ENCODE data around the gene ICAM1. TPM values are rescaled to one million over a fixed set of nuclear protein-coding genes. Genes with fewer than 3 reads are reported as not detected.

The ICAM1 gene
- total RNA-seq, 1 donor, result 35.5 TPM

DNA sequence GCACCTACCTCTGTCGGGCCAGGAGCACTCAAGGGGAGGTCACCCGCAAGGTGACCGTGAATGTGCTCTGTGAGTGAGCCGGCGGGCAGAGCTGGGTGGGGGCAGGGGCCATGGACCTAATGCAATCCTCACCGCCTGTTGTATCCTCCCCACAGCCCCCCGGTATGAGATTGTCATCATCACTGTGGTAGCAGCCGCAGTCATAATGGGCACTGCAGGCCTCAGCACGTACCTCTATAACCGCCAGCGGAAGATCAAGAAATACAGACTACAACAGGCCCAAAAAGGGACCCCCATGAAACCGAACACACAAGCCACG lies 14.0 kb downstream of the ICAM1 start:
- peaks cover 25% of the 10 kb centered on the region for H3K27me3 ChIP-seq (ENCODE audit: insufficient read depth, low read length)
- H3K27ac ChIP-seq (ENCODE audit: low read depth, low read length), result no peak overlapping the region
- no peaks in the 10 kb centered on the region for H3K79me2 ChIP-seq (ENCODE audit: insufficient read depth, low read length)
- TF ChIP-seq, protein P1, sequence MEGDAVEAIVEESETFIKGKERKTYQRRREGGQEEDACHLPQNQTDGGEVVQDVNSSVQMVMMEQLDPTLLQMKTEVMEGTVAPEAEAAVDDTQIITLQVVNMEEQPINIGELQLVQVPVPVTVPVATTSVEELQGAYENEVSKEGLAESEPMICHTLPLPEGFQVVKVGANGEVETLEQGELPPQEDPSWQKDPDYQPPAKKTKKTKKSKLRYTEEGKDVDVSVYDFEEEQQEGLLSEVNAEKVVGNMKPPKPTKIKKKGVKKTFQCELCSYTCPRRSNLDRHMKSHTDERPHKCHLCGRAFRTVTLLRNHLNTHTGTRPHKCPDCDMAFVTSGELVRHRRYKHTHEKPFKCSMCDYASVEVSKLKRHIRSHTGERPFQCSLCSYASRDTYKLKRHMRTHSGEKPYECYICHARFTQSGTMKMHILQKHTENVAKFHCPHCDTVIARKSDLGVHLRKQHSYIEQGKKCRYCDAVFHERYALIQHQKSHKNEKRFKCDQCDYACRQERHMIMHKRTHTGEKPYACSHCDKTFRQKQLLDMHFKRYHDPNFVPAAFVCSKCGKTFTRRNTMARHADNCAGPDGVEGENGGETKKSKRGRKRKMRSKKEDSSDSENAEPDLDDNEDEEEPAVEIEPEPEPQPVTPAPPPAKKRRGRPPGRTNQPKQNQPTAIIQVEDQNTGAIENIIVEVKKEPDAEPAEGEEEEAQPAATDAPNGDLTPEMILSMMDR (IDR thresholded peaks at IDR 0.05; ENCODE audit: extremely low read depth, low read depth, low read length), result no peak
- H3K4me1 ChIP-seq (ENCODE audit: insufficient read depth, low read length), result peaks cover 8% of the 10 kb centered on the region
- H3K9me3 ChIP-seq (ENCODE audit: low read depth, low read length), result no peaks in the 10 kb centered on the region
- H4K20me1 ChIP-seq (ENCODE audit: insufficient read depth, low read length), result no peaks in the 10 kb centered on the region
- peak; percentile 5 for DNase-seq (ENCODE audit: insufficient read length, low spot score, missing footprints)
- H2AFZ ChIP-seq (ENCODE audit: low read length), result no peak overlapping the region
- no peak overlapping the region for H3K4me2 ChIP-seq (ENCODE audit: insufficient read depth, low read length)
- no peak overlapping the region for H3K4me3 ChIP-seq (ENCODE audit: insufficient read depth, low read length)
- H3K36me3 ChIP-seq (ENCODE audit: insufficient read depth, low read length), result no peaks in the 10 kb centered on the region

DNA sequence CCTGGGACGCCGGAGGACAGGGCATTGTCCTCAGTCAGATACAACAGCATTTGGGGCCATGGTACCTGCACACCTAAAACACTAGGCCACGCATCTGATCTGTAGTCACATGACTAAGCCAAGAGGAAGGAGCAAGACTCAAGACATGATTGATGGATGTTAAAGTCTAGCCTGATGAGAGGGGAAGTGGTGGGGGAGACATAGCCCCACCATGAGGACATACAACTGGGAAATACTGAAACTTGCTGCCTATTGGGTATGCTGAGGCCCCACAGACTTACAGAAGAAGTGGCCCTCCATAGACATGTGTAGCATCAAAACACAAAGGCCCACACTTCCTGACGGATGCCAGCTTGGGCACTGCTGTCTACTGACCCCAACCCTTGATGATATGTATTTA lies 14.5 kb downstream of the ICAM1 start:
- Histone ChIP-seq H4K20me1 (ENCODE audit: insufficient read depth, low read length) (peaks cover 1% of the 10 kb centered on the region), H3K36me3 (ENCODE audit: insufficient read depth, low read length) (no peaks in the 10 kb centered on the region), H3K27me3 (ENCODE audit: insufficient read depth, low read length) (peaks cover 30% of the 10 kb centered on the region), H3K4me1 (ENCODE audit: insufficient read depth, low read length) (peaks cover 8% of the 10 kb centered on the region), H3K27ac (ENCODE audit: low read depth, low read length) (no peak overlapping the region), H3K4me2 (ENCODE audit: insufficient read depth, low read length) (no peak overlapping the region), H3K79me2 (ENCODE audit: insufficient read depth, low read length) (no peaks in the 10 kb centered on the region), H3K4me3 (ENCODE audit: insufficient read depth, low read length) (no peak overlapping the region), H2AFZ (ENCODE audit: low read length) (no peak overlapping the region), H3K9me3 (ENCODE audit: low read depth, low read length) (no peaks in the 10 kb centered on the region)
- peak; percentile 51 for DNase-seq (ENCODE audit: insufficient read length, low spot score, missing footprints)
- TF ChIP-seq, protein P1 (IDR thresholded peaks at IDR 0.05; ENCODE audit: extremely low read depth, low read depth, low read length), result no peak

DNA sequence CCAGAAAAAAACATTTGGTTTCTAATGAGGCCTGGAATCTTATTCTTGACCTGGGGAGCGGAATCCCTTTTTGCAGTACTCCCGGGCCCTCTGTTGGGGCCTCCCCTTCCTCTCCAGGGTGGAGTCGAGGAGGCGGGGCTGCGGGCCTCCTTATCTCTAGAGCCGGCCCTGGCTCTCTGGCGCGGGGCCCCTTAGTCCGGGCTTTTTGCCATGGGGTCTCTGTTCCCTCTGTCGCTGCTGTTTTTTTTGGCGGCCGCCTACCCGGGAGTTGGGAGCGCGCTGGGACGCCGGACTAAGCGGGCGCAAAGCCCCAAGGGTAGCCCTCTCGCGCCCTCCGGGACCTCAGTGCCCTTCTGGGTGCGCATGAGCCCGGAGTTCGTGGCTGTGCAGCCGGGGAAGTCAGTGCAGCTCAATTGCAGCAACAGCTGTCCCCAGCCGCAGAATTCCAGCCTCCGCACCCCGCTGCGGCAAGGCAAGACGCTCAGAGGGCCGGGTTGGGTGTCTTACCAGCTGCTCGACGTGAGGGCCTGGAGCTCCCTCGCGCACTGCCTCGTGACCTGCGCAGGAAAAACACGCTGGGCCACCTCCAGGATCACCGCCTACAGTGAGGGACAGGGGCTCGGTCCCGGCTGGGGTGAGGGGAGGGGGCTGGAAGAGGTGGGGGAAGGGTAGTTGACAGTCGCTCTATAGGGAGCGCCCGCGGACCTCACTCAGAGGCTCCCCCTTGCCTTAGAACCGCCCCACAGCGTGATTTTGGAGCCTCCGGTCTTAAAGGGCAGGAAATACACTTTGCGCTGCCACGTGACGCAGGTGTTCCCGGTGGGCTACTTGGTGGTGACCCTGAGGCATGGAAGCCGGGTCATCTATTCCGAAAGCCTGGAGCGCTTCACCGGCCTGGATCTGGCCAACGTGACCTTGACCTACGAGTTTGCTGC lies 16.1 kb downstream of the ICAM1 start, which contains the start of gene ICAM4:
ICAM4 (plus strand) TSS at position 153 of the 935 bp plus-strand sequence; CDS start at position 211, 58 bp downstream.
- peaks cover 5% of the 10 kb centered on the region for H4K20me1 ChIP-seq (ENCODE audit: insufficient read depth, low read length)
- no peaks in the 10 kb centered on the region for H3K9me3 ChIP-seq (ENCODE audit: low read depth, low read length)
- H3K4me1 ChIP-seq (ENCODE audit: insufficient read depth, low read length), result peaks cover 14% of the 10 kb centered on the region
- H2AFZ ChIP-seq (ENCODE audit: low read length), result peak within 1 kb of the TSS; percentile 15
- peak within 1 kb of the TSS; percentile 10 for H3K4me3 ChIP-seq (ENCODE audit: insufficient read depth, low read length)
- DNase-seq (ENCODE audit: insufficient read length, low spot score, missing footprints), result peak; percentile 81
- no peaks in the 10 kb centered on the region for H3K36me3 ChIP-seq (ENCODE audit: insufficient read depth, low read length)
- no peak within 1 kb of the TSS for H3K27ac ChIP-seq (ENCODE audit: low read depth, low read length)
- H3K27me3 ChIP-seq (ENCODE audit: insufficient read depth, low read length), result peaks cover 46% of the 10 kb centered on the region
- peak within 1 kb of the TSS; percentile 23 for H3K4me2 ChIP-seq (ENCODE audit: insufficient read depth, low read length)
- no peaks in the 10 kb centered on the region for H3K79me2 ChIP-seq (ENCODE audit: insufficient read depth, low read length)
- TF ChIP-seq, protein P1 (IDR thresholded peaks at IDR 0.05; ENCODE audit: extremely low read depth, low read depth, low read length), result no peak

DNA sequence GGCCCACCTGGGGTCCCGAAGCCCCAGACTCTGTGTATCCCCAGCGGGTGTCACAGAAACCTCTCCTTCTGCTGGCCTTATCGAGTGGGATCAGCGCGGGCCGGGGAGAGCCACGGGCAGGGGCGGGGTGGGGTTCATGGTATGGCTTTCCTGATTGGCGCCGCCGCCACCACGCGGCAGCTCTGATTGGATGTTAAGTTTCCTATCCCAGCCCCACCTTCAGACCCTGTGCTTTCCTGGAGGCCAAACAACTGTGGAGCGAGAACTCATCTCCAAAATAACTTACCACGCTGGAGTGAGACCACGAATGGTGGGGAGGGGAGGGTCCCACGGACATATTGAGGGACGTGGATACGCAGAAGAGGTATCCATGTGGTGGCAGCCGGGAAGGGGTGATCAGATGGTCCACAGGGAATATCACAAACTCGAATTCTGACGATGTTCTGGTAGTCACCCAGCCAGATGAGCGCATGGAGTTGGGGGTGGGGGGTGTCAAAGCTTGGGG lies 17.8 kb downstream of the ICAM1 start:
- H3K4me1 ChIP-seq (ENCODE audit: insufficient read depth, low read length), result peaks cover 15% of the 10 kb centered on the region
- no peak overlapping the region for H3K27ac ChIP-seq (ENCODE audit: low read depth, low read length)
- no peaks in the 10 kb centered on the region for H3K36me3 ChIP-seq (ENCODE audit: insufficient read depth, low read length)
- DNase-seq (ENCODE audit: insufficient read length, low spot score, missing footprints), result peak; percentile 91
- H3K27me3 ChIP-seq (ENCODE audit: insufficient read depth, low read length), result peaks cover 63% of the 10 kb centered on the region
- H2AFZ ChIP-seq (ENCODE audit: low read length), result peak overlapping the region; percentile 62
- H3K79me2 ChIP-seq (ENCODE audit: insufficient read depth, low read length), result no peaks in the 10 kb centered on the region
- TF ChIP-seq, protein P1 (IDR thresholded peaks at IDR 0.05; ENCODE audit: extremely low read depth, low read depth, low read length), result no peak
- H4K20me1 ChIP-seq (ENCODE audit: insufficient read depth, low read length), result peaks cover 5% of the 10 kb centered on the region
- H3K9me3 ChIP-seq (ENCODE audit: low read depth, low read length), result no peaks in the 10 kb centered on the region
- H3K4me3 ChIP-seq (ENCODE audit: insufficient read depth, low read length), result peak overlapping the region; percentile 56
- H3K4me2 ChIP-seq (ENCODE audit: insufficient read depth, low read length), result peak overlapping the region; percentile 77
